Stimulated activated CD8-positive, alpha-beta memory T cell treated with anti-CD3 and anti-CD28 coated beads, Interleukin-7, amount 100 ng/mL, for 1 hour (primary cell): ENCODE results near the gene AASS.
"Not testable (repeated sequence)": the region's sequence is repeated elsewhere in the genome, so short reads cannot be mapped to it uniquely, and the experiment has no call there.

Experiments
- DNase-seq, 2 donors: peaks; one replicate each; pipeline ENCODE4 v3.0.0-alpha.2; 2020; ENCODE audit warnings: low read depth in 2 of 2

Gene AASS

DNA sequence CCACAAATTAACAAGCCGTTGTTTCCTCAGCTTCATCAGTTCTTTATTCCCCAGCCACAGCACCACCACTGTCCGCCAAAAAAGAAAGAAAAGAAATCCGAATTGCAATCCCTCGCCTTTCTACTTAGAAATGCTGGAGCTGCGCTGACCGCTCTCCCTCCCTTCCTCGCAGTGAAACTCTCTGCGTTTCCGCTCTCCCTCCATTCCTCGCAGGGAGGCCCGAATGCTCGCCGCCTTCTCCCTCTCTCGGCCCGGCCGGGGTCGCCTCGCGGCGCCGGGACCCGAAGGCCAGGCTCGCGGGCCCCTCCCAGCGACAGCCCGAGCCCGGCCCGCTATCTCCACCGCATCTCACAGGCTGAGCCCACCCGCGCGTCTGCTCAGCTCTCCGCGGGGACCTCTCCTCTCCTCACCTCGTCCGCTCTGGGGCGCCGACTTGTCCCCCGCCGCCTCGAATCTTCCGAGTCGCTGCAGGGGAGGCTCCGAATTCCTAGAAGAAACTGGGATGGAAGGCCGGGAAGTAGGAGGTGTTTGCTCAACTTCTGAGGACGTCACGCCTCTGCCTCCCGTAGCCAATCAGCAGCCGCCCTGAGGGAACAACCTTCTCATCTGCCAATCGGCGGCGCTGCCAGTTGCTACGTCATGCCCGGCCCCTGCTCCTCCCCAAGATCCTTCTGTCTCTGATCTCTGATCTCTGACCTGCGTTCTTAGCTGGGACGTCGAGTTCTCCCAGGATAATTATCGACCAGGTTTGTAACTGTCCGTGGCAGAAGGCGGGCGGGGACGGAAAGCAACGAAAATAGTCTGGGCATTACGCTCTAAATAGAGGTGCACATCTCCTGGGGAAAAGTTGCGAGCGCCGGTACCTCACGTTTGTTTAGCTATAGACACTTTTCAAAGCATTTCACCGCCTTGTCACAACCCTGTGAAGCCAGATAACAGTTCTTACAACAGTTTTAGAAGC lies at the start of gene AASS:
AASS (minus strand) TSS at position 499 of the 961 bp plus-strand sequence. CDS start 10,523 bp downstream, outside the sequence.
- DNase-seq = peak; percentile 36 to 55

DNA sequence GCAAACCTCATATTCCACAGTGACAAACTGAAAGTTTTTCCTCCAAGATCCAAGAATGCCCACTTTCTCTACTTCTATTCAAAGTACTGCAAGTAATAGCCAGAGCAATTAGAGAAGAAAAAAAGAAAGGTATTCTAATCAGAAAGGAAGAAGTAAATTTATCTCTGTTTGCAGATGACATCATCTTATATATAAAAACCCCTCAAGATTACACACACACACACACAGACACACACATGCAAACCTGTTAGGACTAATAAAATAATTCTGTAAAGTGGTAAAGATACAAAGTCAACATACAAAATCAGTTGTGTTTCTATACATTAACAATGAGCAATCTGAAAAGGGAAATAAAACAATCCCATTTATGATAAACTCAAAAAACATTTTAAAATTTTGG lies 44.7 kb upstream of the AASS start:
- no peak for DNase-seq

DNA sequence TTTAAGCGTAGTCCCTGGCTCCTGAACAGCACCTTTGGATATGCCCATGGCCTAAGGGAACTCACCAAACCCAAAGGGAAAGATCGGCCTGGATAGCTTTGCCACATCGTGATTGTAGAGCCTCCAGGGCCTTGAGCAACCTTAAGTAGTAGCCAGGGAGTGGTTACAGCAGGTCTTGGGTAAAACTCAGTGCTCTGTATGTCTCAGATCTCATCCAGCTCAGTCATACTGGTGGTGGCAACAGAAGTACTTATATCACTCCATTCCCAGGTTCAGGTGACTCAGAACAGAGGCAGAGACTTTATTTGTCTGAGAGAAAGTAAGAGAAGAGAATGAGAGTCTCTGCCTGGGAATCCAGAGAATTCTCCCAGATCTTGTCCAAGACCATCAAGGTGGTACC lies 39.1 kb upstream of the AASS start:
- no peak for DNase-seq

DNA sequence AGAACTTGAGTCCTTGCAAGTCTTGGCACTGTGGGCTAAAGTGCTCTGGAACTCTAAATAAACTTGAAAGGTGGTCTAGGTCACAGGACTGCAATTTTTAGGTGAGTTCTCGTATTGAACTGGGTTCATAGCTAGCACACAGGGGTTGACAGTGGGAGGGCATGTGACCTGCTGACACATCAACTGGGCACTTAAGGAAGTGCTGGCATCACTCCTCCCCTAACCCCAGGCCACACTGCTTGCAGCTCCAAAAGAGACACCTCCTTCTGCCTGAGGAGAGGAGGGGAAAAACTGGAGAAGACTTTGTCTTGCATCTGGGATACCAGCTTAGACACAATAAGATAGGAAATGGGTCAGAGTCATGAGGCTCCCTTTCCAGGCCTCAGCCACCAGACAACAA lies 38.0 kb upstream of the AASS start:
- no peak for DNase-seq

DNA sequence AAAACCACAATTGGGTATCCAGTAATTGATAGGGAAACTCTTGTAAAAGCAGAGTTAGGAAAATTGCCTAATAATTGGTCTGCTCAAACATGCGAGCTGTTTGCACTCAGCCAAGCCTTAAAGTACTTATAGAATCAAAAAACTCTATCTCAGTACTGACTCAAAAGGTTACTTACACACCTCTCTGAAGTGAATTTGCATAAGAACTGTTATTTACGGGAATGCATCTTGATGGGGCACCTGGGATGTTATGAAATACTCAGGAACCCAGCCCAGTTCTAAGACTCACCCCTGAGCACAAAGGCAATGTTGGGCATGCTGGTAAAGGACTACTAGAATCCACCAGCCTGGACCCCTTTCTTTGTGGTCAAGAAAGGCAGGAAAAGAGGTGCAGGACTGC lies 28.1 kb upstream of the AASS start:
- DNase-seq = not testable (repeated sequence)

DNA sequence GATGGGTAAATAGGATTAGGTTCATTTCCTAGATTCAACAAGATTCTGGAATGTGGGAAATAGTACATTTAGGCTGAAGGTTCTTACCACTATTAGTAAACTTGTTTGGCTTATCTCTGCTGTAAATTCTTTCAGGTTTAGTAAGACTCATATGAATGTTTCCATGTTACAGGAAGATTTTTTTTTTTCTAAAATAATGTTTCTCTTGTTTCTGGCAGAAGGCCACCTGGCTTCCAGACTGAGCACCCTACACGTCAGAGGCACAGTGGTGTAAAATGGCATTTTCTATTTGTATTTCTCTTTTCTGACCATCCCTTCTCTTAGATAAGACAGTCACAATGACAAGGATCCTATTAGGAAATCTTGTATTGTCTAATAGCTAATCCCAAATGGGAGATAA lies 22.7 kb upstream of the AASS start:
- no peak for DNase-seq

DNA sequence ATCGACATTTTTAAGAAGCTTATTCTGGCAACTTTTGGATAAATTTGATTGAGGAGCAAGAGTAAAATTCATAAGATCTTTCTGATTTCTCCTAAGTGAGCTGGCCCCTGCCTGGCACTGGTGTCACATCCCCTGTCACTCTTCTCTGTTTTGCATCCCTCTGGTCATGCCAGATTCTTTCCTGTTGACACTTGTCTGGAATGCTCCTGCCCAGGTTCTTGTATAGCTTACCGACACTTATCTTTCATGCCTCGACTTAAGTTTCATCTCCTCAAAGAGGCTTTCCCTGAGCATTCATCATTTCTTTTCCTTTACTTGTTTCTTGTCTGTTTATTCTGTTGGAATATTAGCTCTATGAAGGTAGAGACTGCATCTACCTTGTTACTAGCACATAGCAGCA lies 22.2 kb upstream of the AASS start:
- no peak for DNase-seq

DNA sequence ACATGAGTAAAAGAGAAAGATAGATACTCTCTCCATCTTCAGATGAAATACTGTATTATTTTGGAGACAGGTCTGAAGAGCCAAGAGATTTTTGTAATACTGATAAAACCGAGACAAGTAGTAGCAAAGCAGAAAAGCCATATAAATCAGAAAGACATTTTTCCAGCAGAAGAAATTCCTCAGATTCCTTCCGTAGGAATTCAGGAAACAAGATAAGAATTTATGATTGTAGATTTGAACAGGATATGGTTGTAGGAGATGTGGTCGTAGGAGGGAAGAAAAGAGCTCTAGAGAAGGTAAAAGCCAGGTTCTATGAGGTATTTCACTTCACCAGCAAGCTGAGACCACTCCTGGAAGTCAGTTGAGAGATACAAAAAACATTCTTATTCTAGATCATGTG lies 17.6 kb upstream of the AASS start:
- no peak for DNase-seq

DNA sequence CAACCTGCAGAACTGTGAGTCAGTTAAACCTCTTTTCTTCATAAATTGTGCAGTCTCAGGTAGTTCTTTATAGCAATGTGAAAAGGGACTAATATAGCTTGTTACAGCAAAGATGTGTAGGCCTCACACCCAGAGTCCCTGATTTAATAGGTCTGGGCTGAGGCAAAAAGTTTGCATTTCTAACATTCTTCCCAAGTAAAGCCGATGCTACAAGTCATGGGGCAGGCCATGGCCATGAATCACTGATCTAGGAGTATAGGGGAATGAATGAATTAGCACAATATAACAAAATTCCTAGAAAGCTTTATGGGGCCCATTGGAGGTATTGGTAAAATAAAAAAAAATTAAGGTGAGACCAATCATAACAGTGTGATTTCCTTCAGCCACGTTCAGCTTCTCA lies 11.5 kb upstream of the AASS start:
- DNase-seq = no peak

DNA sequence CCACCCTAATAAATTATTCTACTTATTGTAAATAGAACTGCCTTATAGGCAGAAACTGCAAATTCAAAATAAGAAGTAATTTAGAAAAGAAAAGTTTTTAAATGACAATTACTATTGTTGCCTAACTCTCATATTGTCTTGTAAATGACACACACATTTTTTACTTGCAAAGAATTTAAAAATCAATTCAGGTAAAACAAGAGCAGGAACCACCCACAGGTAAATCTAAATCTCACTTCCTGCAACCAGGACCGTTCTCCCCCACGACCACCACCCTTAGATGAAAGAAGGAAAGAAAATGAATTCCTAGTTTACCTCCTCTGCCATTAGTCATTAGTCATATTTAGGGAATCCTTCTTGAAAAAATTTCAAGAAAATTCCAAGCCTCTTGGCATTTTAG lies 4.8 kb upstream of the AASS start:
- DNase-seq = no peak

DNA sequence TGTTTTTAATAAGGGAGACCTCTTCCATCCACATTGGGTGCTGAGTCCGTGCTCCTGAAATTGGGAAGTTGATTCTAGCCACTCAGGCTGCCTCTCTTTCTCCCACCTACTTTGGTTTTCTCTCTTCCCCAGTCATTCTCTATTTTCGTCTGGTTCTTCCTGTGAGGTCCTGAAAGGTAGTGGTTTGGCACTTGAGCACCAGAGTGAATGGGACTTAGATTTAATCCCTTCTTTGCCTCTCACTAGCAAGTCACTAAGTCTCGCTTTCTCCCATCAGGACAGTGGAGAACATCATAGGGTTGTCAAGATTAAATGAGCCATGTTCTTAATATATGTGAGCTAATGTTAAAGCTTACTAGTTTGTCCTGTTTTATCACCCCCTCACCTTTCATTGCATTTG lies 4.0 kb upstream of the AASS start:
- DNase-seq = no peak

DNA sequence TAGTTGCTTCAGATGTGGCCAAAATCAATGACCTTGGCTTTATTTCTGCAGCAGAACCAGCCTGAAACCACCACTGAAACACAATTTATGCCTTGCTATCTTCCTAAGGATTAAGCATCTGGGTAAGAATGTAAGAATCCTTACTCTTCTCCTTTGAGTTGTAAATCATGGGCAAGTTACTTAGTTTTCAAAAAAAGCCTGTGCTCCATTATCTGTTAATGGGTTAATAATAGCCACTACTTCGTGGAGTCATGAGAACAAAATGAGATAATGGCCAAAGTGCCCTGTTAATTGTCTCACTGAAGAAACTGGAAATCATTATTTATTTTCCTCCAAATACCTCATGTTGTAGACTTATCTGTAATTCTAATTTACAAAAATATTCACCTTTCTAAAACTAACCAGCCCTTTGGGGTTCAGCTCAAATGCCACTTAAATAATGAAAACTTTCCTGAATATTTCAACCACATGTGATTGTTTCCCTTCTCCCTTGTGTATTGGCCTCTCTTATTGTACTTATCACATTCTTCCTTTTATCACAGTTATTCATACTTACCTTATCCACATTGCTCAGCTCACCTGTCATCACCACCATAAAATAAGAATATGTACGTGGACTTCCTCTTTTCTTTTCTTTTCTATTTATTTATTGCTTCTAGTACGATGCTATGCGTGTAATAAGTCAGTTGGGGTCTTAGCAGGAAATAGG lies 2.0 kb upstream of the AASS start:
- DNase-seq = no peak

DNA sequence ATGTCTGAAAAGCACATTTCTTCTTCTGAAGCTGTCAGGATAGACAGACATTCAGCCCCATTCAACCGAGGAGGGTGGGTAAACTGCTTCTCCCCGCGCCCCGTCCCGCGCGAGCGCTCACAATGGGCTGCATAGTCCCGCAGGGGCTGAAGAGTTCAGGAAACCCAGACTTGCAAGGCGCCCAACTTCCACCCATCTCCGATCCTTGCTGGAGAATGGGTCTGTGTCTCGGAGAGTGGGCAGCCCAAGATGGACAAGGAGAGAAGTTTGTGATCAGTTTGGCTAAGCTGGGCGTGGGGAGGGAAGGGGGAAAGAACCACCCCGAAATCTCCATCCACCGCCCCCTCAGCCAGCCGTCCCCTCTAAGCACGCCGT lies 686 bp downstream of the AASS start:
- DNase-seq = no peak

DNA sequence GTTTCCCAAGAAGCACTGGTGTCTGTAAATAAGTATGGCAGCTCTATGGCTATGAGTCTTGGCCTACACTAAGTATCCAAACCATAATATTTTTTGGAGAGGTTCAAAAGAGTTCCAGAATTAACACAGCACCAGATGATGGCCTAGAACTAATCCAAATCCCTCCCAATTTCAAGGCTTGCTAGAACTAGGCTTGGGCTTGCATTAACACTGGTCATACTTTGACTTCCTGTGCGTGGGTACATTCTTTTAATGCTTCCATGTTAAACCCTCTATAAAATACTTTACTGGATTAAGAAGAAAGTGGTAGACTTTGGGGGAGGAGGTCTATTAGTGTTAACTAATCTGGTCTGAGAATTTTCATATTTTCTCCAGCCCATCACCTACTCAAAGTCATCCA lies 3.1 kb downstream of the AASS start:
- no peak for DNase-seq

DNA sequence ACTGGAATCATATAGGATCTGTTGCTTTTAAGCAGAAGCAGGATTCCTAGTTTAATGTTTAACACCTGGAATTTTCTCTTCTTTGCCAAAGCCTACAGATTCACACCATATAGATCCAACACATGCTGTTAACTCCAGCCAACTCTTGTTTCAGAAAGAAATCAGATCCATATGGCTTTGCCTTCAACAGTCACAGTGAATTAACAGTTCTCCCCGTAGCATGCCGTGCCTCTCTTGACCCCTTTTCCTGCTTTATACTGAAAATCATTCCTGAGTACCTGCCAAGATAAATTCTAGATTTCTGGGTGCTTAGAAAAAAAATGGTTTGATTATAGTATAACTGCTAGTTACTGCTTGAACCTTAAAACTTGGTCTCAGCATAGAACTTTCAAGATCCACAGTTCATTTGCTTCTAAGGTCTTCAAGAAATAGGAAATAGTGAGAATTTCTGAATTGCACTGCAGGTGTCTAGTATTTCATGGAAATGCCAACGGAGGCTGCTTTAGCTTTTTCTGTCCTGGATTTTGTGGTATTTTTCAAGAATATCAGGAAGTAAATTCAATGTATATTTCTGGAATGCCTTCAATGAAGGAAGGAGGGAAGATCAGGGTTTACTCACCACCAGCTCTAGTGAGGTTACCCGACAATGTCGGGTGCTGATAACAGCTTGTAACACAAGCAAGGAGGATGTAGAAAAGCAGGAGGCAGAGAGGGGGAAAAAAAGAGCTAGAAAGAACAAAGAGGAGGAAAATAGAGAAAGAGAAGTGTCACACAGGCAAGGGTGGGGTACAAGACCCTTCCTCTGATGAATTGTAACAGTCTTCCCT lies 6.6 kb downstream of the AASS start:
- no peak for DNase-seq

DNA sequence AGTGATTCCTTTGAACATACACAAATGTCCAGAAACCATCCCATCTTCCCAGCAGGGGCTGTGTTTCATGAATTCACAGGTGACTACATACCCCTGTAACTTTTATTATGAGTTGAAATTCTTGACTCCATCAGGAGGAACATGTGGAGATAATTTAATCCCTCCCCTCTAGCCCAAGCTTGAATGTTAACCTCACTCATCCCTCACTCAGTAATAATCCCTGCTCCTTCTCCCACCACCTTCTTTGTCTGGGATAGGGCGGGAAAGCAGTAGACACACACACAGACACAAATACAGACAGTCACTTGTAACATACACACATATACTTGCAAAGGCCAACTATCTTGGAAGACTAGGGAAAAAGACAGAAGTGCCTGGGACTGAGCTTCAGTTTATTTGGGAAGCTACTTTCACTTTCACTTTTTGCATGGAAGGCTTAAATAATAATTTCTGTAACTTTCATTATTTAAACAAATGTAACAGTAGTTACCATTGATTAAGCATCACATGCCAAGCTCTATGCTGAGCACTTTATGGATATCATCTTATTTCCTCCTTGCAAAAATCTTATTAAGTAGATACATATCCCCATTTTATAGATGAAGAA lies 7.3 kb downstream of the AASS start:
- no peak for DNase-seq

DNA sequence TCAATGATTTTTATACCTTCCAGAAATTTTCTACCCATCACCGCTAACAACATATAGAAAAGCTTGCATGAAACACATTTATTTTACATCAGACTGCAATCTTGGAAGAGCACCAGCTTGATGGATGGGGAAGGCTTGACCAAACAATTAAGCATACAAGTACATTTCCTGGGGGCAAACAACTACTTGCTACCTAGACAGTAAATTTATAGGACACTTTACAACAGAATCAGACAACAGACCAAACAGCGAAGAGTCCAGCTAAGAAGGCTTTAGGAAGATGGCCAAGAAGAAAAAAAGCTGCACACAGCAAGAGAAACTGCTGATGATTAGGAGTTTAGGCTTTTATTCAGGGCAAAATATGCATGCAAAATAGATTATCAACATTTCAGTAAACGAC lies 8.0 kb downstream of the AASS start:
- DNase-seq = no peak

DNA sequence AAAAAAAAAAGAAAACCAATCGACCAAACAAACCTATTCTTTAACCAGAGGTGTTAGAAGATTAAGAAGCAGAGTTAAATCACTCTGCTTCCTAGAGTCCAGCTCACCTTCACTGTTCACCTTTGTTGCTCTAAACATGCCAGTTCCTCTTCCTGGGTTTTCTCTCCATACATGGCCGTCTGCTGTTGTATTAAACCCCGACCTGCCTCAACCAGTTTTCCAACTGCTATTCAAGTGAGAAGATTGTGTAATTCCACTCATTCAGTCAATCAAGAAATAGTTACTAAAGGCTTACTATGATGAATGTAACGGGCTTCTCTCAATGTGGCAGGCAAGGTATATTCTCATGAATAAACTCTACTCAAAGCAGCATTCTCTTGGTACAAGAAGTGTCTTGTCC lies 8.8 kb downstream of the AASS start:
- DNase-seq = no peak

DNA sequence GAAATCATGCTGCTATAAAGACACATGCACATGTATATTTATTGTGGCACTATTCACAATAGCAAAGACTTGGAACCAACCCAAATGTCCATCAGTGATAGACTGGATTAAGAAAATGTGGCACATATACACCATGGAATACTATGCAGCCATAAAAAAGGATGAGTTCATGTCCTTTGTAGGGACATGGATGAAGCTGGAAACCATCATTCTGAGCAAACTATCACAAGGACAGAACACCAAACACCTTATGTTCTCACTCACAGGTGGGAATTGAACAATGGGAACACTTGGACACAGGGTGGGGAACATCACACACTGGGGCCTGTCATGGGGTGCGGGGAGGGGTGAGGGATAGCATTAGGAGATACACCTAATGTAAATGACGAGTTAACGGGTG lies 9.3 kb downstream of the AASS start:
- not testable (repeated sequence) for DNase-seq

DNA sequence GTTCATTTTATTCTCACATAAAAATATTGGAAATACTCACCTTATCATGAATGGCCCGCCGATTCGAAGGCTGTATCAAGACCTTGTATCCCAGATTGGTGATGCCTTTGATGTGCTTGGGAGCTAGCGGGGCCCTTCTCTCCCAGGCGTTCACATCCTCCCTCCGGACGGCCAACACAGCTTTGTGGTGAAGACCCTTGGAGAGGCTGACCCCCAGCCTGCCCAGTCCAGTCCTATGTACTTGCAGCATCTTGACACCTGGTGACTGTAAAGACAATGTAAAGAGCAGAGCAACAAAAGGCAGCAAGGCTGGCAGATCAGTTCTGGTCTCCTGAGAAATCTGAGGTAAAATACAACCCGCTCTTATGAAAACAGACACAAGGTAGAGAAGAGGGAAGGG lies 10.6 kb downstream of the AASS start:
- no peak for DNase-seq

DNA sequence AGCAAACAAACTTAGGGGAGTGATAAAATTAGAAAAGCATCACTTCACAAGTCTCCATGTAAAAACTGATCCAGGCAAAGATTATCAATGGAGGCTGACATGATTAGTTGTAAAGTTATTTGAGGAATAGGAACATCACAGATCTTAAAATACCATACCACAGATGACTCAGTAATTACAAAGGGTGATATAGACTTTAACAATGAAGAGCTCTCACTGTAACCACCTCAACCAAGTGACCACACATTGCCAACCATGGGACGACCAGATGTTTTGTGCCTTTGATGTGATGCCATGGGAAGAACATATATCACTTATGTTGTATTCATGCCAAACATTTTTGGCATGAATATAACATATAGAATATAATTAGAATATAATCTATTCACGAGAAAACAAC lies 11.7 kb downstream of the AASS start:
- DNase-seq = no peak

DNA sequence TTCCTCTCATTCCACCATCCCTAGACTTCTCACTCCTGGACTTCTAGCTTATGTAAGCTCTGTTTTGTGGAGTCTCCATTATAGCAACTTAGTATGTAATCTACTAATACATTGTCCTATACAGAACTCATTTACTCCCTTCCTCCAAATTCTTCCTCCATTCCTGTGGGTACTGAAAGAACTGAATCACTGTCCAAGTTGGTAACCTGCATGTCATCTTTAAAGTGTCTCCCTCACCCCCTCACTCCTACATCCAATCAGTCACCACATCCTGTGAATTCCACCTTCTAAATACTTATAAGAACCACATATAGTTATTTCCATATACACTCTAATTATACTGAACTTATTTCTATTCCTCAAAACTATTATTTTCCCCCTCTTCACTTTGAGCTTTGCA lies 20.3 kb downstream of the AASS start:
- DNase-seq = no peak
